Measurements from ENCODE around the gene ENDOD1.

Gene ENDOD1

GRCh38 chr11:95074792-95075563 lies 14.7 kb upstream of the ENDOD1 start:
- no peak for DNase-seq (ENCODE audit: extremely low spot score, insufficient read length, low read depth)
- FAIRE-seq, result no peak

- DNase-seq (ENCODE audit: extremely low spot score, insufficient read length, low read depth), result no peak
- FAIRE-seq, result peak; percentile 44
Measured at GRCh38 chr11:95076416-95076815, 13.2 kb upstream of the ENDOD1 start.

GRCh38 chr11:95076981-95077380 lies 12.7 kb upstream of the ENDOD1 start:
- FAIRE-seq (no peak), DNase-seq (ENCODE audit: extremely low spot score, insufficient read length, low read depth) (no peak)

GRCh38 chr11:95078526-95078925 lies 11.1 kb upstream of the ENDOD1 start:
- no peak for DNase-seq (ENCODE audit: extremely low spot score, insufficient read length, low read depth)
- no peak for FAIRE-seq

- FAIRE-seq, result no peak
Measured at GRCh38 chr11:95081010-95081409, 8.6 kb upstream of the ENDOD1 start.

GRCh38 chr11:95081412-95081811 lies 8.2 kb upstream of the ENDOD1 start:
- DNase-seq (ENCODE audit: extremely low spot score, insufficient read length, low read depth), result no peak
- FAIRE-seq, result no peak

More at GRCh38 chr11:95081010-95081409, 8.6 kb upstream of the ENDOD1 start:
- DNase-seq (ENCODE audit: extremely low spot score, insufficient read length, low read depth), result no peak

- FAIRE-seq, result no peak
- no peak for DNase-seq (ENCODE audit: extremely low spot score, insufficient read length, low read depth)
Measured at GRCh38 chr11:95082576-95083001, 7.1 kb upstream of the ENDOD1 start.

GRCh38 chr11:95084509-95084908 lies 5.1 kb upstream of the ENDOD1 start:
- FAIRE-seq, result no peak

GRCh38 chr11:95085117-95085816 lies 4.4 kb upstream of the ENDOD1 start:
- no peak for DNase-seq (ENCODE audit: extremely low spot score, insufficient read length, low read depth)
- no peak for FAIRE-seq

More at GRCh38 chr11:95084509-95084908, 5.1 kb upstream of the ENDOD1 start:
- DNase-seq (ENCODE audit: extremely low spot score, insufficient read length, low read depth), result no peak

- no peak for FAIRE-seq
- no peak for DNase-seq (ENCODE audit: extremely low spot score, insufficient read length, low read depth)
Measured at GRCh38 chr11:95086151-95086550, 3.5 kb upstream of the ENDOD1 start.

- DNase-seq (ENCODE audit: extremely low spot score, insufficient read length, low read depth), result no peak
- no peak for FAIRE-seq
Measured at GRCh38 chr11:95086836-95087570, 2.6 kb upstream of the ENDOD1 start.

- peak; percentile 86 for FAIRE-seq
Measured at GRCh38 chr11:95088946-95089619, 563 bp upstream of the ENDOD1 start.

GRCh38 chr11:95091663-95092180 lies 2.1 kb downstream of the ENDOD1 start:
- FAIRE-seq (no peak), DNase-seq (ENCODE audit: extremely low spot score, insufficient read length, low read depth) (no peak)

More at GRCh38 chr11:95088946-95089619, 563 bp upstream of the ENDOD1 start:
- DNase-seq (ENCODE audit: extremely low spot score, insufficient read length, low read depth), result no peak

- FAIRE-seq (peak; percentile 73), DNase-seq (ENCODE audit: extremely low spot score, insufficient read length, low read depth) (no peak)
Measured at GRCh38 chr11:95092549-95093324, 3.1 kb downstream of the ENDOD1 start.

- FAIRE-seq (peak; percentile 65), DNase-seq (ENCODE audit: extremely low spot score, insufficient read length, low read depth) (no peak)
Measured at GRCh38 chr11:95093548-95093947, 3.9 kb downstream of the ENDOD1 start.

- FAIRE-seq, result peak; percentile 94
- DNase-seq (ENCODE audit: extremely low spot score, insufficient read length, low read depth), result no peak
Measured at GRCh38 chr11:95095858-95096587, 6.4 kb downstream of the ENDOD1 start.

GRCh38 chr11:95097209-95097608 lies 7.6 kb downstream of the ENDOD1 start:
- no peak for DNase-seq (ENCODE audit: extremely low spot score, insufficient read length, low read depth)
- FAIRE-seq, result no peak

GRCh38 chr11:95098826-95099225 lies 9.2 kb downstream of the ENDOD1 start:
- FAIRE-seq (no peak), DNase-seq (ENCODE audit: extremely low spot score, insufficient read length, low read depth) (no peak)

Measured in GM18507 (cell line).